GM12878 (cell line): ENCODE measurements around the gene KRT34. TPM values are rescaled to one million over a fixed set of nuclear protein-coding genes. Genes with fewer than 3 reads are reported as not detected.

ENCODE experiments used
- ATAC-seq: fragments of 200-7000 bp; cut with Tn5 transposase; 3 replicates; pipeline ENCODE4 v1.9.1; 2020; ENCODE audit warnings: mild to moderate bottlenecking, moderate library complexity
- BruUV-seq: library from RNA; stranded (reverse); fragments of 400-500 nt; replicated peaks from 2 replicates; lab custom pipeline; 2021; lab: Mats Ljungman, UMichigan
- CTCF ChIA-PET: fragments of 300-600 bp; sonication (Branson Sonifier 250); formaldehyde crosslinking; extraction: SDS; loops from one replicate; lab custom pipeline; 2021; ENCODE audit warnings: inconsistent platforms; lab: Yijun Ruan, JAX
- POLR2A ChIA-PET: fragments of 350-600 bp; formaldehyde crosslinking; extraction: SDS; loops from one replicate; lab custom pipeline; 2021; ENCODE audit warnings: inconsistent platforms; lab: Charles Lee
- RAD21 ChIA-PET: fragments of 300-600 bp; sonication (Branson Sonifier 250); formaldehyde crosslinking; loops from one replicate; lab custom pipeline; 2023; ENCODE audit warnings: antibody characterized with exemption; ENCODE audit not compliant: unreplicated experiment; lab: Charles Lee
- SMC1A ChIA-PET: fragments of 300-600 bp; sonication (Branson Sonifier 250); formaldehyde crosslinking; loops from one replicate; lab custom pipeline; 2023; ENCODE audit not compliant: unreplicated experiment, uncharacterized antibody; lab: Charles Lee
- DNase-seq: peaks from one replicate; pipeline ENCODE4 v3.0.0-alpha.2; 2011; ENCODE audit warnings: low read depth, low spot score
- FAIRE-seq: peaks from 3 replicates; lab custom pipeline; 2011; peaks lifted over from hg19 to GRCh38; lab: Jason Lieb, UNC
- H2AFZ ChIP-seq: 2 replicates; pipeline ENCODE4 v1.6.0; 2011; ENCODE audit warnings: low read depth, low read length, control low read depth; ENCODE audit not compliant: control insufficient read depth
- H3K27ac ChIP-seq: 2 replicates; pipeline ENCODE4 v1.5.1; 2011; ENCODE audit warnings: control low read depth; ENCODE audit not compliant: control insufficient read depth, insufficient read depth
- H3K27me3 ChIP-seq, 2 experiments: replicated peaks in 1 of 2; 2 replicates each; pipeline versions ENCODE4 v1.6.0 to v1.6.1; 2011; ENCODE audit warnings: low read length in 1 of 2; ENCODE audit not compliant: control insufficient read depth in 2 of 2, insufficient read depth in 2 of 2
- H3K36me3 ChIP-seq, 2 experiments: 2 replicates each; pipeline ENCODE4 v1.5.1; 2011; ENCODE audit warnings: low read length in 1 of 2; ENCODE audit not compliant: control insufficient read depth in 2 of 2, insufficient read depth in 2 of 2
- H3K4me1 ChIP-seq: 2 replicates; pipeline ENCODE4 v1.6.1; 2011; ENCODE audit warnings: mild to moderate bottlenecking, low read length, moderate library complexity, mixed read lengths; ENCODE audit not compliant: control insufficient read depth, insufficient read depth
- H3K4me2 ChIP-seq: 2 replicates; pipeline ENCODE4 v1.6.0; 2011; ENCODE audit warnings: control low read depth; ENCODE audit not compliant: control insufficient read depth, insufficient read depth
- H3K4me3 ChIP-seq: fragments of 200-600 bp; sonication (generic); 2 replicates; pipeline ENCODE4 v1.5.1; 2016
- H3K79me2 ChIP-seq: 2 replicates; pipeline ENCODE4 v1.6.0; 2011; ENCODE audit warnings: low read length; ENCODE audit not compliant: control insufficient read depth, insufficient read depth
- H3K9ac ChIP-seq: 2 replicates; pipeline ENCODE4 v1.8.0; 2011; ENCODE audit warnings: low read length, control low read depth, mixed read lengths; ENCODE audit not compliant: control insufficient read depth, insufficient read depth
- H3K9me3 ChIP-seq: replicated peaks from 3 replicates; pipeline ENCODE4 v1.5.1; 2011; ENCODE audit warnings: mild to moderate bottlenecking, low read length; ENCODE audit not compliant: control insufficient read depth, insufficient read depth
- H4K20me1 ChIP-seq: 2 replicates; pipeline ENCODE4 v1.6.0; 2011; ENCODE audit not compliant: control insufficient read depth, insufficient read depth
- ASH2L ChIP-seq: fragments of 300-600, 200-600 bp; sonication (generic); IDR thresholded peaks from 2 replicates; pipeline ENCODE4 v1.6.1; 2017; ENCODE audit warnings: low read depth, mild to moderate bottlenecking, borderline replicate concordance
- JUND ChIP-seq: IDR thresholded peaks from 2 replicates; pipeline ENCODE4 v1.6.1; 2012; ENCODE audit warnings: low read depth, mild to moderate bottlenecking, low read length, improper control_type of control experiment, moderate library complexity
- NRF1 ChIP-seq: conservative IDR thresholded peaks from 2 replicates; pipeline ENCODE4 v1.6.1; 2011; ENCODE audit warnings: mild to moderate bottlenecking, low read depth, low read length, improper control_type of control experiment
- WGBS: methylation state at CpG from one replicate; pipeline ENCODE4 v1.1.6; 2016; ENCODE audit warnings: low lambda C conversion rate; ENCODE audit not compliant: insufficient replicate concordance, insufficient coverage; ENCODE audit errors: missing lambda C conversion rate; 5-methylcytosine and 5-hydroxymethylcytosine counted together
- in situ Hi-C: fragments of 300-500 bp; cut with MboI; formaldehyde crosslinking; loops from 9 replicates; pipeline ENCODE4 v1.14.3; 2018; ENCODE audit warnings: mixed read lengths
- intact Hi-C: fragments of 100-400 bp; cut with micrococcal nuclease; formaldehyde crosslinking; loops from one replicate; pipeline ENCODE4 v1.14.2; 2022; ENCODE audit not compliant: unreplicated experiment
- polyA plus RNA-seq, 11 experiments: library from polyadenylated mRNA; depleted of rRNA in 4 of 11; unstranded in 6 of 11; stranded (reverse) in 5 of 11; fragments of >200 nt; fragmentation: Nextera tagmentation in 4 of 11; fragmentation: Illumina TruSeq in 1 of 11; extraction: Ambion mirVana in 4 of 11; extraction: Trizol in 1 of 11; gene quantifications; 1 replicate in 1 of 11; 2 replicates in 10 of 11; pipeline versions ENCODE4 v1.2.1 to v1.2.3, GENCODE V29; 2011 to 2016; ENCODE audit warnings: inconsistent platforms in 2 of 11, missing spikeins in 2 of 11, low read depth in 1 of 11
- total RNA-seq, 4 experiments: library from RNA; depleted of rRNA in 3 of 4; stranded (reverse); fragments of >200 nt in 3 of 4; fragmentation: Illumina TruSeq in 1 of 4; extraction: Trizol in 1 of 4; gene quantifications; 2 replicates each; pipeline versions ENCODE4 v1.2.1 to v1.2.3, GENCODE V29; 2013 to 2021
- TF ChIP-seq, protein P1 (sequence below): IDR thresholded peaks from 2 replicates; pipeline ENCODE4 v1.6.1; 2012; ENCODE audit warnings: mild to moderate bottlenecking, low read depth, low read length
- TF ChIP-seq, protein P2 (sequence below): IDR thresholded peaks from 2 replicates; pipeline ENCODE4 v1.6.1; 2011; ENCODE audit warnings: mild to moderate bottlenecking, low read depth, low read length, moderate library complexity; ENCODE audit not compliant: insufficient replicate concordance

Gene KRT34
- total and polyA plus RNA-seq, 10 of the 15 experiments (the other 5 are each of a cell fraction or from before 2014, with no cell fraction given): not detected

DNA sequence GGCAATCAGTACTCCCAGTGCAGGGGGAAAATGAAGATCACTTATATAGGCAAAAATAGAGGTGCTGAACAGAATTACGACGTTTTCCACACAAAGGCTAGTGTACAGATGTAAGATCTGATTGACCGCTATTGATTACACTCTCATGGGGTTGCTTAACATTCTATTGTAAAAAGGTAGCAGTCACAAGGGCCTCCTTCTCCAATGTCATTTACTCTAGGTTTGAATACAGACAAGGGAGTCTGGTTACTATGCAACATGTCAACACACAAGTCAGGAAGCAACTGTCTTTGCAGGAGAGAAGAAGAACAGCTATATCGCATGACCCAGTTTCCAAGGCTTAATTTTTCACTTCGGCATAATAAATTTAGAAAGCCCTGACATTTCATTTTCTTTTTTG is 34.4 kb upstream of the KRT34 start:
- no peak overlapping the region for H3K9ac ChIP-seq
- POLR2A ChIA-PET: no interaction called here
- BruUV-seq: no TSS peak
- H3K9me3 ChIP-seq: no peaks in the 10 kb centered on the region
- H2AFZ ChIP-seq: no peak overlapping the region
- no peaks in the 10 kb centered on the region for H3K4me1 ChIP-seq
- in situ Hi-C loops (no loop called here), intact Hi-C loops (no loop called here)
- DNase-seq (no peak), FAIRE-seq (no peak), ATAC-seq (no peak)
- no peaks in the 10 kb centered on the region; a peak in 2 of 4 replicates for H3K27me3 ChIP-seq
- no peak overlapping the region for H3K27ac ChIP-seq
- SMC1A ChIA-PET: no interaction called here
- no peak overlapping the region for H3K4me2 ChIP-seq
- TF ChIP-seq NRF1 (no peak), JUND (no peak), ASH2L (no peak)
- TF ChIP-seq, protein P1, sequence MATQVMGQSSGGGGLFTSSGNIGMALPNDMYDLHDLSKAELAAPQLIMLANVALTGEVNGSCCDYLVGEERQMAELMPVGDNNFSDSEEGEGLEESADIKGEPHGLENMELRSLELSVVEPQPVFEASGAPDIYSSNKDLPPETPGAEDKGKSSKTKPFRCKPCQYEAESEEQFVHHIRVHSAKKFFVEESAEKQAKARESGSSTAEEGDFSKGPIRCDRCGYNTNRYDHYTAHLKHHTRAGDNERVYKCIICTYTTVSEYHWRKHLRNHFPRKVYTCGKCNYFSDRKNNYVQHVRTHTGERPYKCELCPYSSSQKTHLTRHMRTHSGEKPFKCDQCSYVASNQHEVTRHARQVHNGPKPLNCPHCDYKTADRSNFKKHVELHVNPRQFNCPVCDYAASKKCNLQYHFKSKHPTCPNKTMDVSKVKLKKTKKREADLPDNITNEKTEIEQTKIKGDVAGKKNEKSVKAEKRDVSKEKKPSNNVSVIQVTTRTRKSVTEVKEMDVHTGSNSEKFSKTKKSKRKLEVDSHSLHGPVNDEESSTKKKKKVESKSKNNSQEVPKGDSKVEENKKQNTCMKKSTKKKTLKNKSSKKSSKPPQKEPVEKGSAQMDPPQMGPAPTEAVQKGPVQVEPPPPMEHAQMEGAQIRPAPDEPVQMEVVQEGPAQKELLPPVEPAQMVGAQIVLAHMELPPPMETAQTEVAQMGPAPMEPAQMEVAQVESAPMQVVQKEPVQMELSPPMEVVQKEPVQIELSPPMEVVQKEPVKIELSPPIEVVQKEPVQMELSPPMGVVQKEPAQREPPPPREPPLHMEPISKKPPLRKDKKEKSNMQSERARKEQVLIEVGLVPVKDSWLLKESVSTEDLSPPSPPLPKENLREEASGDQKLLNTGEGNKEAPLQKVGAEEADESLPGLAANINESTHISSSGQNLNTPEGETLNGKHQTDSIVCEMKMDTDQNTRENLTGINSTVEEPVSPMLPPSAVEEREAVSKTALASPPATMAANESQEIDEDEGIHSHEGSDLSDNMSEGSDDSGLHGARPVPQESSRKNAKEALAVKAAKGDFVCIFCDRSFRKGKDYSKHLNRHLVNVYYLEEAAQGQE: no peak
- TF ChIP-seq, protein P2, sequence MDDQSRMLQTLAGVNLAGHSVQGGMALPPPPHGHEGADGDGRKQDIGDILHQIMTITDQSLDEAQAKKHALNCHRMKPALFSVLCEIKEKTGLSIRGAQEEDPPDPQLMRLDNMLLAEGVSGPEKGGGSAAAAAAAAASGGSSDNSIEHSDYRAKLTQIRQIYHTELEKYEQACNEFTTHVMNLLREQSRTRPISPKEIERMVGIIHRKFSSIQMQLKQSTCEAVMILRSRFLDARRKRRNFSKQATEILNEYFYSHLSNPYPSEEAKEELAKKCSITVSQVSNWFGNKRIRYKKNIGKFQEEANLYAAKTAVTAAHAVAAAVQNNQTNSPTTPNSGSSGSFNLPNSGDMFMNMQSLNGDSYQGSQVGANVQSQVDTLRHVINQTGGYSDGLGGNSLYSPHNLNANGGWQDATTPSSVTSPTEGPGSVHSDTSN: no peak
- no peak overlapping the region for H3K4me3 ChIP-seq
- CTCF ChIA-PET: interaction anchor here (0.7 kb wide), 1 partner anchor 13 kb away, joined by 3 read pairs; no protein-coding TSS in a partner anchor
- RAD21 ChIA-PET: no interaction called here
- H3K79me2 ChIP-seq: no peaks in the 10 kb centered on the region
- WGBS: 46% methylated on average over 5 of the region's 5 CpGs
- no peaks in the 10 kb centered on the region for H4K20me1 ChIP-seq
- H3K36me3 ChIP-seq: no peaks in the 10 kb centered on the region
